ENCODE measurements around the gene ADH7. TPM values are rescaled to one million over a fixed set of nuclear protein-coding genes. Genes with fewer than 3 reads are reported as not detected.

ADH7 gene
- total and polyA plus RNA-seq, 2 of the 8 experiments (the other 6 are each of a cell fraction or from before 2014, with no cell fraction given): not detected

GRCh38 chr4:99437723-99438404, 2.7 kb upstream of the ADH7 start:
- Histone ChIP-seq H3K9ac (replicated peaks in 1 of 4; ENCODE audit: extremely low read depth in 1 of 4, low read depth in 3 of 4, low read length in 3 of 4) (no peak overlapping the region), H2BK12ac (ENCODE audit: low read depth, low read length) (no peak overlapping the region), H2BK15ac (ENCODE audit: low read length) (no peak overlapping the region), H3K4ac (replicated peaks; ENCODE audit: insufficient read length, low read depth, low read length) (no peak overlapping the region), H4K5ac (ENCODE audit: insufficient read length, low read depth, low read length) (no peak overlapping the region), H3K79me2 (ENCODE audit: control insufficient read depth in 1 of 2, insufficient read depth in 2 of 2, low read length in 2 of 2) (no peaks in the 10 kb centered on the region), H2AK5ac (ENCODE audit: low read depth, low read length) (no peak overlapping the region), H3K9me3 (ENCODE audit: insufficient read depth in 2 of 2, low read depth in 1 of 2, low read length in 1 of 2) (no peaks in the 10 kb centered on the region), H4K8ac (ENCODE audit: extremely low read depth, insufficient read depth, low read length) (no peak overlapping the region), H3K27me3 (replicated peaks in 1 of 4; ENCODE audit: control insufficient read depth in 3 of 4, extremely low read depth in 1 of 4, insufficient read depth in 3 of 4, low read length in 3 of 4) (no peaks in the 10 kb centered on the region), H3K4me2 (ENCODE audit: insufficient read depth in 1 of 2, low read depth in 2 of 2, low read length in 2 of 2) (no peak overlapping the region), H3K18ac (ENCODE audit: extremely low read depth, low read length) (no peak overlapping the region), H3K23ac (ENCODE audit: insufficient read length) (no peak overlapping the region), H3K4me1 (replicated peaks in 1 of 4; ENCODE audit: control insufficient read depth in 3 of 4, insufficient read depth in 4 of 4, low read length in 3 of 4) (no peaks in the 10 kb centered on the region), H4K20me1 (replicated peaks in 1 of 2; ENCODE audit: control insufficient read depth in 1 of 2, insufficient read depth in 2 of 2, low read length in 2 of 2) (no peaks in the 10 kb centered on the region), H2BK5ac (ENCODE audit: low read depth, low read length) (no peak overlapping the region), H4K91ac (replicated peaks; ENCODE audit: insufficient read length, low read length) (no peak overlapping the region), H3K14ac (ENCODE audit: insufficient read length) (no peak overlapping the region), H3K23me2 (ENCODE audit: low read depth, low read length) (no peaks in the 10 kb centered on the region), H3K4me3 (ENCODE audit: extremely low read depth in 1 of 4, insufficient read depth in 2 of 4, low read depth in 3 of 4, low read length in 4 of 4) (no peak overlapping the region), H2BK120ac (replicated peaks; ENCODE audit: low read depth, low read length) (no peak overlapping the region), H3K36me3 (ENCODE audit: control insufficient read depth in 2 of 4, insufficient read depth in 4 of 4, low read length in 3 of 4) (no peaks in the 10 kb centered on the region; a peak in 1 of 8 replicates), H3K79me1 (ENCODE audit: low read depth, low read length) (no peaks in the 10 kb centered on the region), H3K56ac (replicated peaks; ENCODE audit: insufficient read length, low read depth, low read length) (no peak overlapping the region), H3K27ac (ENCODE audit: low read depth, low read length) (no peak overlapping the region), H2AFZ (ENCODE audit: low read length) (0 out of 2 replicates have a peak overlapping the region, but pooled peaks have one; percentile 54), H2BK20ac (ENCODE audit: low read length) (no peak overlapping the region)
- POLR2A ChIA-PET (ENCODE audit: partially characterized antibody): no interaction called here
- WGBS, 2 experiments (ENCODE audit: extremely low coverage in 1 of 2, insufficient coverage in 1 of 2, insufficient read length in 1 of 2, insufficient replicate concordance in 2 of 2, low coverage in 1 of 2, low lambda C conversion rate in 2 of 2, missing lambda C conversion rate in 1 of 2): 96% methylated on average over 5 of the region's 5 CpGs; no CpG with 5 or more reads in 1 of the 2 experiments
- FAIRE-seq: no peak
- CTCF ChIA-PET (ENCODE audit: partially characterized antibody): interaction anchor here (0.6 to 1.1 kb wide), 4 partner anchors 24 to 447 kb away, joined by 3 to 4 read pairs (median 4); no protein-coding TSS in a partner anchor
- no peak for DNase-seq (ENCODE audit: low read depth in 1 of 2, low spot score in 2 of 2)
- no peak for TF ChIP-seq FOSL1 (IDR thresholded peaks at IDR 0.05; ENCODE audit: insufficient read depth, low read depth, low read length)
- TF ChIP-seq RXRA (IDR thresholded peaks at IDR 0.05; ENCODE audit: insufficient read depth, low read depth, low read length): no peak
- no peak for TF ChIP-seq POU5F1 (IDR thresholded peaks at IDR 0.05; ENCODE audit: low read depth, low read length)
- no peak for TF ChIP-seq MAFK (IDR thresholded peaks at IDR 0.05; ENCODE audit: low read depth, low read length)
- TF ChIP-seq HDAC6 (IDR thresholded peaks at IDR 0.05; ENCODE audit: low read depth, low read length): no peak
- no peak for TF ChIP-seq GABPA (IDR thresholded peaks at IDR 0.05; ENCODE audit: borderline replicate concordance, insufficient read depth, low read length)
- no peak for TF ChIP-seq SAP30 (IDR thresholded peaks at IDR 0.05; ENCODE audit: insufficient read depth, insufficient replicate concordance, low read length)
- TF ChIP-seq ATF2 (IDR thresholded peaks at IDR 0.05; ENCODE audit: low read length): no peak
- TF ChIP-seq KDM4A (IDR thresholded peaks at IDR 0.05; ENCODE audit: low read depth, low read length, severe bottlenecking): no peak
- TF ChIP-seq SRF (IDR thresholded peaks at IDR 0.05; ENCODE audit: low read depth, low read length): no peak
- no peak for TF ChIP-seq SIN3A (conservative IDR thresholded peaks at IDR 0.05 in 1 of 2, IDR thresholded peaks at IDR 0.05 in 1 of 2; ENCODE audit: low read depth in 1 of 2, low read length in 2 of 2)

Data from H1 (cell line).